GM19438 (cell line): ENCODE measurements around the gene LYST.
A peak's percentile ranks its signal among the peaks of the same experiment; 100 is the strongest.
"Not testable (repeated sequence)": the region's sequence is repeated elsewhere in the genome, so short reads cannot be mapped to it uniquely, and the experiment has no call there.

Experiments used
- ATAC-seq: cut with Tn5 transposase; IDR thresholded peaks from one replicate; pipeline ENCODE4 v1.9.1; 2021; ENCODE audit warnings: low read depth; ENCODE audit not compliant: unreplicated experiment

The LYST gene

GRCh38 chr1:235866205-235866912 is at the start of gene LYST:
TSS of gene LYST (minus strand) at chr1:235866906. CDS start at chr1:235830417, 36,489 bp downstream.
- peak; percentile 51 for ATAC-seq

DNA sequence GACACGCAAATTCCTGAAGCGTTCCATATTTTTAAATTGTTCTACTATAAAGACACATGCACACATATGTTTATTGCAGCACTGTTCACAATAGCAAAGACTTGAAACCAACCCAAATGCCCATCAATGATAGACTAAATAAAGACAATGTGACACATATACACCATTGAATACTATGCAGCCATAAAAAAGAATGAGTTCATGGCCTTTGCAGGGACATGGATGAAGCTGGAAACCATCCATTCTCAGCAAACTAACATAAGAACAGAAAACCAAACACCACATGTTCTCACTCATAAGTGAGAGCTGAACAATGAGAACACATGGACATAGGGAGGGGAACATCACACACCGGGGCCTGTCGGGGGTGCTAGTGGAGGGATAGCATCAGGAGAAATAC is 48.8 kb upstream of the LYST start:
- not testable (repeated sequence) for ATAC-seq

- ATAC-seq = no peak
Observed at GRCh38 chr1:235913311-235913710, 46.6 kb upstream of the LYST start.

- ATAC-seq = no peak
Observed at GRCh38 chr1:235911876-235912275, 45.2 kb upstream of the LYST start.

GRCh38 chr1:235911300-235911662 is 44.6 kb upstream of the LYST start:
- ATAC-seq = no peak

GRCh38 chr1:235910357-235911299 is 43.9 kb upstream of the LYST start:
- ATAC-seq = no peak

DNA sequence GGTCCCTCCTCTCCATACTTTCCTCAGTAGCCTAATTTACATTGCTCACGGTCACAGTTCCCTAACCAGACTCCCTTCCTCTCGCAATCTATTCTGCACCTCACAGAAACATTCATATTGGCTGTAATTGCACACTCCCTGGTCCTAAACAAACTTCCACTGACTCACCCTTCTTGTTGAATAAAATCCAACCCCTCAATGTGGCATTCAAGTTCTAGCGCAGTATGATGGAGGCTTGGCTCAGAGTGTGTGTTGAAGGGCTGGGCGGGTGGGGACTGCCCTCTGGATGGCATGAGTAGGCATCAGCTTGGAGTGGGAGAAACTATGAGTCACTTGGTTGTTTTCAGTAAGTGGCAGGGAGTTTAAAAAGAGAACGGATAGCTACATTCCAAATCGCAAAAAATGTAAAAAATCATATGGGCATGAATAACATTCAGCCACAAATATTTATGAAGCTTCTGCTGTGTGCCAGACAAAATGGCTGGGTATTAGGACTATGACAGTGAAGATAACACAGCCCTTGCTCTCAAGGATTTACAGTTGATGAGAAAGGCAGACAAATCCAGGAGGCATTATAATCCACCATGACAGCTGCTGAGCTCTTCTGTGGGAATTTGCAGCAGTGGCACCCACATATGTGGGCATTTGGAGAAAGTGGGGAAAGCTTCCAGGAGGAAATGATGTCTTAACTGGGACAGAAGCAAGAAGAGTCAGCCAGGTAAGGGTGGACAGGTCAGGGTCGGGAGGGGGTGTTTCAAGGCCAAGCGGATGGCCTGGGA is 42.2 kb upstream of the LYST start:
- ATAC-seq = no peak

DNA sequence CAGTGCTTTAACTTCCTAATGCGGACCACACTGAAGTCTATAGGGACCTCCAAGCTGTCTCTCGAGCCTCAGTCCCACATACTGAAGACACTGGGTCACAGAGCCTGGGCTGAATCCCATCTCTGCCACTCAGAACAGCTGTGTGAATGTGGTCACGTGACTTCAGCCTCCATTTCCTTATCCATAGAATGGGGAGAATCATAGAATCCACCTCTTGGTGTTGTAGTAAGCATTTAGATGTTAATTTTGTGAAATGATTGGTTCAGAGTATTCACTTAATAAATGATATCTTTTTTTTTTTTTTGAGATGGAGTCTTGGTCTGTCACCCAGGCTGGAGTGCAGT is 41.2 kb upstream of the LYST start:
- no peak for ATAC-seq

DNA sequence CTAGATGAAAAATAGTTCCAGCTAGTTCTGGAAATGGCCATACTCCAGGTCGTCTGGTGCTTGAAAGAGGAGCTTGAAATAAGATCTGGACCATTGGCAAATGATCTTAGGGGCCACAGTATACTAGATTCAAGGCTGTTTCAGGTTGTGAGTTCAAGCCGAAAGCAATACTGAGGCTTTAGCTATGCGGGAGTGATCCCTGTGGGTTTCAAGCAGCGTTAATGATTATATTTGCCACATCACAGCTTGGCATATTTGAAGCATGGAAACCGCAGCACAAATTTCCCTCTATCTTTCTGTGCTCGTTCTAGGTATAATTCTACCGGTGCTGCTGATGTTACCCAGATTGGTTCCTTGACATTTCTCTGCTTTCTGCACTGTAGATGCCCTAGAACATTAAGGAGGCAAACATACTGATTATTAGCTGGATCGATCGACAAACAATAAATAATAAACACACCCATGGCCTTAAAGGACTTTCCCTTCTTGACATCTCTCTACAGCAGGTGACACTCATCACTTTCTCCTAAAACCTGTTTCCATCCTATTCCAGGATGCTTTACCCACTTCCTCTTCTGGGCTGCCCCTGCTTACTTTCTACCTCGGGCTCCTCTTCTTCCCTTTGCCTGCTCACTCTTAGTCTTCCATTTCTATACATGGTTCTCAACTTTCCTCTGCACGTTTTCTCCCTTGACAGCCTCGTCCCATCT is 40.6 kb upstream of the LYST start:
- no peak for ATAC-seq

DNA sequence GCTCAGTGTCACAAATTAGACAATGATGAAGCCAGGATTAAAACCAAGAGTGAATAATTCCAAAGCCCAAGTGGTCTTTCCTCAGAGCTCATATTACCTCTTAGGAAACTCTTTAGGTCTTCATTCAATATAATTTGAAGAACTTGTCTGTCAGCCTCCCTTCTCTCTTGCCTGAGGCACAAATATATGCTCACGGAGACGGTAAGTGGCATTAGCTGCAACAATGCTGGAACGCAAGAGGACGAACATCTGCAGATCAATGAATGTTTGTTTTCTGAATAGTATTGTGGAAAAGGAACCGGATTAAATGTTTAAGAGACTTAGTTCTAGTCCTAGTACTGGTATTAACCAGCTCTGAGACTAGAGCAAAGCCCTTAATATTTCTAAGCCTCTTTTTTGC is 39.7 kb upstream of the LYST start:
- ATAC-seq = no peak

DNA sequence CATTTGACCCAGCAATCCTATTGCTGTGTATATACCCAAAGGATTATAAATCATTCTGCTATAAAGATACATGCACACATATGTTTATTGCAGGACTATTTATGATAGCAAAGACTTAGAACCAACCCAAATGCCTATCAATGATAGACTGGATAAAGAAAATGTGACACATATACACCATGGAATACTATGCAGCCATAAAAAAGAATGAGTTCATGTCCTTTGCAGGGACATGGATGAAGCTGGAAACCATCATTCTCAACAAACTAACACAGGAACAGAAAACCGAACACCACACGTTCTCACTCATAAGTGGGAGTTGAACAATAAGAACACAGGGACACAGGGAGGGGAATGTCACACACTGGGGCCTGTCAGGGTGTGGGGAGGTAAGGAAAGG is 37.1 kb upstream of the LYST start:
- ATAC-seq = not testable (repeated sequence)

DNA sequence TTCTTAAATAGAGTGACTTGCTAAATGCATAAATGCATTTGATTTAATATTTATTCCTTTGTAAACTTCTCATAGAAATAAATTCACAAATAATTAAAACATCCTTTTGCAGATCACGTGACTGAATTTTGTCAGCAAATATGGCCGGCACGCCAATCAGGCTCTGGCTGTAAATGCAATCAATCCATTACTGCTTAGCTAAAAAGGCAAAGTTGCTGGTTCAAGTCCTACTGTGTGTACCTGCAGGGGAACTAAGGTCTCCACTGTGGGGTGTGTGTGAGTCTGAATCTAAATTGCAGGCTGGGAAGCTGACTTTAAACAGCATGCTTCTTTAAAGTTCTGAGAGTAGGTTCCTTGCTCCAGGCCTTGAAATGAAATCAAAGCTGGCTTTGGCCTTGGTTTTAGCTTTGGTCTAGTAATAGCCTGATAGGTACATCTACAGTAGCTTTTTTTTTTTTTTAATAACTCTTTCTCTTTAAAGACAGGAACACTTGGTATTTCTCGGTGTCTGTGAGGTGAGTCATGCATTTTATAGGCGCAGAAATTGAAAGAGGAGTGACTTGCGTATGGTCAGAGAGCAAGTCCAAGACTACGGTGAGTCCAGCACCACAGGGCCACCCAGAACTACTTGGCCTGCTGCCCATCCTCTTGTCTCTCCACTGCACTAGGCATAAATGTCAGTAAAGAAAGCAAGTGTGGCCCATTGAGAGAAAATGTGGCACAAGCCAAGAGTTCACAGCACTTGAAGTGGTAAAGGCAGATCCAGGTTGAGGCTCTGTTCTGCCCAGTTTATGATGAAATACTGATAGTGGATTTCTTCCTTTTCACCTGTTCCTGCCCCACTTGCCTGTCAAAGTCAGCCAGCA is 36.2 kb upstream of the LYST start:
- no peak for ATAC-seq

GRCh38 chr1:235901461-235901860 is 34.8 kb upstream of the LYST start:
- no peak for ATAC-seq

DNA sequence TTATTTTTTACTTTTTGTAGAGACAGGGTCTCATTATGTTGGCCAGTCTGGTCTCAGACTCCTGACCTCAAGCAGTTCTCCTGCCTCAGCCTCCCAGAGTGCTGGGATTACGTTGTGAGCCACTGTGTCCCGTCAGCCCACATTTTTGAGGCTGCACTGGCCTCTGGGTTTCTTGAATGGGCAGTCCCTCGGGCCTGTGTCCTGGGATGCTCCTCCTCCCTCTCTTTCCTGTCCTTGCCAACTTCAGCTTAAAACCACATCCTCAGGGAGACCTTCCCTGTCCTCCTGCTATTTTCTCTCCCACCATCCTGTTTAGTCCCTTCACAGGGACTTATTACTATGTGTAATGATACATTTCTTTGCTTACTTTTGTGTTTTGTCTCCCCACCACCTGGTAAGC is 31.4 kb upstream of the LYST start:
- ATAC-seq = no peak

DNA sequence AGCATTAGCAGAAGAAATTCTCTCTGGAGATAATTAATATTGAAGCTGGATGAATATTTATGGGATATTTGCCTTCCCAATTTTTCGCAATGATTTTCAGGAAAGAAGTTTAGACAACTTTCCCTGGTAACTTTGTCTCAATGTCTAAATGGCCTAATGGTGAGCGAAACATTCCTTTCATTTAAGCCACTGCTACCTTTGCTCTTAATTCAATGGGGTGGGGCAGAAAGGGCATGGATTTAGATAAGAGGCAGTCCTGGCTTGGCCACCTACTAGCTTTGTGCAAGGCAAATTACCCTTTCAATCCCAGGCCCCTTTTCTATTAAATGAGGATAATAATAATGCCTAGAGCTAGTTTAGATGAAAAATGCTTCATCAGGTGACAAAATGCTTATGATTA is 27.1 kb upstream of the LYST start:
- ATAC-seq = no peak

GRCh38 chr1:235892734-235893413 is 26.2 kb upstream of the LYST start:
- no peak for ATAC-seq

GRCh38 chr1:235892202-235892601 is 25.5 kb upstream of the LYST start:
- ATAC-seq = no peak

DNA sequence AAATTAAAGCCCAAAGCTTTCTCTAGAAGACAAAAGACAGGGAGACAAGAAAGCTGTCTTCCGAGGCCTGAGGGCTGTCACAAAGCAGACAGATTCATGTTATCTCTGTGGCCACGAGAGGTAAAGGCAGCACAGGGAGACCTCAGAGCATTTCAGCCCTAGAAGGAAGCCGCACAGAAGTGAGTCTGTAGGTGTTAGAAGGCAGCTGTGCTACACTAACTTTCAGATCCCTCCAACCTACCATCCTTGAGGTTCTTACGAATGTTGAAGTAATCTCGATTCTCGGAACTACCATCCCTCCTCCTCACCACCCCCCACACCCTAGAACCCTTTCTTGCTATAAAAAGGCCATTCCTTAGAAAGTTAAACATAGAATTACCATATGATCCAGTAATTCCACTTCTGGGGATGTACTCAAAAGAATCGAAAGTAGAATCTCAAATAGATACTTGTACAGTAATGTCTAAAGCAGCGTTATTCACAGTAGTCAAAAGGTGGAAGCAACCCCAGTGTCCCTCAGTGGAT is 21.5 kb upstream of the LYST start:
- peak; percentile 90 for ATAC-seq

- ATAC-seq = no peak
Observed at GRCh38 chr1:235887676-235888075, 21.0 kb upstream of the LYST start.
